ENCODE measurements around the gene S100A10. TPM values are rescaled to one million over a fixed set of nuclear protein-coding genes. Genes with fewer than 3 reads are reported as not detected.

Gene S100A10
- total RNA-seq, 3 donors from 2014 or later, result 540 to 1,335 (median 1,083) TPM

GRCh38 chr1:151985270-151985669 lies 8.4 kb downstream of the S100A10 start:
- H3K36me3 ChIP-seq (ENCODE audit: low read depth), result no peaks in the 10 kb centered on the region
- DNase-seq (no peak), ATAC-seq (no peak)
- no peak for TF ChIP-seq CTCF (IDR thresholded peaks at IDR 0.05)
- H3K9me3 ChIP-seq, result no peaks in the 10 kb centered on the region
- H3K4me3 ChIP-seq, result no peak overlapping the region
- intact Hi-C loops (cut with DNase I, micrococcal nuclease), result no loop called here
- peaks cover 69% of the 10 kb centered on the region for H3K4me1 ChIP-seq (ENCODE audit: low read depth)

- H3K4me1 ChIP-seq (ENCODE audit: low read depth), result peaks cover 67% of the 10 kb centered on the region
- H3K9me3 ChIP-seq, result no peaks in the 10 kb centered on the region
- intact Hi-C loops (cut with DNase I, micrococcal nuclease), result no loop called here
- ATAC-seq (no peak), DNase-seq (no peak)
- H3K36me3 ChIP-seq (ENCODE audit: low read depth), result no peaks in the 10 kb centered on the region
- no peak overlapping the region for H3K4me3 ChIP-seq
- no peak for TF ChIP-seq CTCF (IDR thresholded peaks at IDR 0.05)
These were observed 9.2 kb downstream of the S100A10 start for GRCh38 chr1:151984313-151984956.

- H3K36me3 ChIP-seq (ENCODE audit: low read depth), result no peaks in the 10 kb centered on the region
- no peak for ATAC-seq
- no peak for DNase-seq
- no peak for TF ChIP-seq CTCF (IDR thresholded peaks at IDR 0.05)
- H3K4me3 ChIP-seq, result no peak overlapping the region
- H3K9me3 ChIP-seq, result no peaks in the 10 kb centered on the region
- intact Hi-C loops (cut with DNase I, micrococcal nuclease), result no loop called here
- H3K4me1 ChIP-seq (ENCODE audit: low read depth), result peaks cover 50% of the 10 kb centered on the region
These were observed 11.2 kb downstream of the S100A10 start for GRCh38 chr1:151982300-151983005.

GRCh38 chr1:151981178-151981525 lies 12.5 kb downstream of the S100A10 start:
- Histone ChIP-seq H3K36me3 (ENCODE audit: low read depth) (no peaks in the 10 kb centered on the region), H3K4me1 (ENCODE audit: low read depth) (peaks cover 58% of the 10 kb centered on the region), H3K4me3 (no peak overlapping the region), H3K9me3 (no peaks in the 10 kb centered on the region)
- intact Hi-C loops (cut with DNase I, micrococcal nuclease), result no loop called here
- DNase-seq (no peak), ATAC-seq (peak; percentile 11)
- TF ChIP-seq CTCF (IDR thresholded peaks at IDR 0.05), result no peak

- H3K4me1 ChIP-seq (ENCODE audit: low read depth), result peaks cover 57% of the 10 kb centered on the region
- H3K36me3 ChIP-seq (ENCODE audit: low read depth), result no peaks in the 10 kb centered on the region
- ATAC-seq (peak; percentile 48), DNase-seq (peak in 1 of 3 donors; percentile 75)
- H3K4me3 ChIP-seq, result no peak overlapping the region
- no peaks in the 10 kb centered on the region for H3K9me3 ChIP-seq
- TF ChIP-seq CTCF (IDR thresholded peaks at IDR 0.05), result no peak
- intact Hi-C loops (cut with DNase I, micrococcal nuclease), result no loop called here
These were observed 13.1 kb downstream of the S100A10 start for GRCh38 chr1:151980287-151981177.

All from mucosa of descending colon (tissue), 3 donors.